H1 (cell line): ENCODE measurements around the gene POTEM. TPM values are rescaled to one million over a fixed set of nuclear protein-coding genes. Genes with fewer than 3 reads are reported as not detected.
"Not testable (repeated sequence)": the region's sequence is repeated elsewhere in the genome, so short reads cannot be mapped to it uniquely, and the experiment has no call there.

ENCODE experiments used
- CTCF ChIA-PET: fragments of 300-600 bp; sonication (Branson Sonifier 250); formaldehyde crosslinking; loops from one replicate; lab custom pipeline; 2021; ENCODE audit not compliant: partially characterized antibody; lab: Charles Lee
- POLR2A ChIA-PET: fragments of 300-600 bp; sonication (Branson Sonifier 250); formaldehyde crosslinking; loops from one replicate; lab custom pipeline; 2021; ENCODE audit warnings: inconsistent platforms; ENCODE audit not compliant: partially characterized antibody; lab: Charles Lee
- DNase-seq, 2 experiments: peaks; one replicate each; pipeline versions ENCODE4 v3.0.0 to v3.0.0-alpha.2; 2010 to 2022; ENCODE audit warnings: low spot score in 2 of 2, low read depth in 1 of 2, mixed read lengths in 1 of 2
- FAIRE-seq: peaks from 2 replicates; lab custom pipeline; 2011; peaks lifted over from hg19 to GRCh38; lab: Jason Lieb, UNC
- H2AFZ ChIP-seq: 2 replicates; pipeline ENCODE4 v1.8.1; 2012; ENCODE audit warnings: low read length, inconsistent platforms
- H2AK5ac ChIP-seq: 2 replicates; pipeline ENCODE4 v1.6.1; 2013; ENCODE audit warnings: low read depth, low read length
- H2BK120ac ChIP-seq: replicated peaks from 2 replicates; pipeline ENCODE3; 2013; ENCODE audit warnings: low read depth, low read length, inconsistent platforms
- H2BK12ac ChIP-seq: 2 replicates; pipeline ENCODE4 v1.6.1; 2013; ENCODE audit warnings: low read depth, low read length
- H2BK15ac ChIP-seq: 2 replicates; pipeline ENCODE4 v1.6.1; 2013; ENCODE audit warnings: low read length
- H2BK20ac ChIP-seq: 2 replicates; pipeline ENCODE4 v1.6.1; 2013; ENCODE audit warnings: low read length
- H2BK5ac ChIP-seq: 2 replicates; pipeline ENCODE4 v1.6.1; 2013; ENCODE audit warnings: low read depth, low read length
- H3K14ac ChIP-seq: 2 replicates; pipeline ENCODE4 v1.6.1; 2013; ENCODE audit warnings: inconsistent platforms; ENCODE audit not compliant: insufficient read length
- H3K18ac ChIP-seq: 2 replicates; pipeline ENCODE4 v1.6.1; 2013; ENCODE audit warnings: low read length; ENCODE audit errors: extremely low read depth
- H3K23ac ChIP-seq: 2 replicates; pipeline ENCODE4 v1.6.1; 2013; ENCODE audit warnings: inconsistent platforms; ENCODE audit not compliant: insufficient read length
- H3K23me2 ChIP-seq: 2 replicates; pipeline ENCODE4 v1.6.1; 2013; ENCODE audit warnings: low read depth, low read length
- H3K27ac ChIP-seq: 2 replicates; pipeline ENCODE4 v1.6.1; 2011; ENCODE audit warnings: low read depth, low read length, inconsistent platforms
- H3K27me3 ChIP-seq, 4 experiments: replicated peaks in 1 of 4; 1 replicate in 1 of 4; 2 replicates in 3 of 4; pipeline versions ENCODE4 v1.6.1 to v1.8.1; 2011 to 2013; ENCODE audit warnings: low read length in 3 of 4, mild to moderate bottlenecking in 3 of 4, inconsistent platforms in 2 of 4, mixed read lengths in 2 of 4, moderate library complexity in 1 of 4; ENCODE audit not compliant: control insufficient read depth in 3 of 4, insufficient read depth in 3 of 4; ENCODE audit errors: extremely low read depth in 1 of 4
- H3K36me3 ChIP-seq, 4 experiments: 2 replicates each; pipeline versions ENCODE4 v1.6.1 to v1.8.1; 2011 to 2013; ENCODE audit warnings: mild to moderate bottlenecking in 4 of 4, low read length in 3 of 4, moderate library complexity in 2 of 4, control low read depth in 1 of 4, inconsistent platforms in 1 of 4; ENCODE audit not compliant: insufficient read depth in 4 of 4, control insufficient read depth in 2 of 4
- H3K4ac ChIP-seq: replicated peaks from 2 replicates; pipeline ENCODE3; 2013; ENCODE audit warnings: low read length, low read depth, mixed read lengths, inconsistent platforms; ENCODE audit not compliant: insufficient read length
- H3K4me1 ChIP-seq, 4 experiments: replicated peaks in 1 of 4; 1 replicate in 1 of 4; 2 replicates in 3 of 4; pipeline versions ENCODE4 v1.6.1 to v1.8.1; 2011 to 2013; ENCODE audit warnings: low read length in 3 of 4, inconsistent platforms in 2 of 4, mixed read lengths in 1 of 4; ENCODE audit not compliant: insufficient read depth in 4 of 4, control insufficient read depth in 3 of 4
- H3K4me2 ChIP-seq, 2 experiments: 2 replicates each; pipeline versions ENCODE4 v1.6.1 to v1.8.1; 2011 to 2013; ENCODE audit warnings: low read depth in 2 of 2, low read length in 2 of 2, control low read depth in 1 of 2, inconsistent platforms in 1 of 2, mild to moderate bottlenecking in 1 of 2; ENCODE audit not compliant: insufficient read depth in 1 of 2
- H3K4me3 ChIP-seq, 4 experiments: fragments of 200-600, 300-600 bp in 1 of 4; sonication (generic), shearing (Covaris generic), sonication (Bioruptor Twin) in 1 of 4; 2 replicates each; pipeline versions ENCODE4 v1.5.1 to v1.8.1; 2011 to 2016; ENCODE audit warnings: low read length in 4 of 4, low read depth in 3 of 4, control low read depth in 2 of 4, inconsistent platforms in 2 of 4, mild to moderate bottlenecking in 2 of 4, mixed read lengths in 1 of 4, moderate library complexity in 1 of 4; ENCODE audit not compliant: insufficient read depth in 2 of 4; ENCODE audit errors: extremely low read depth in 1 of 4
- H3K56ac ChIP-seq: replicated peaks from 2 replicates; pipeline ENCODE3; 2013; ENCODE audit warnings: low read depth, mild to moderate bottlenecking, mixed read lengths, low read length, inconsistent platforms; ENCODE audit not compliant: insufficient read length
- H3K79me1 ChIP-seq: 2 replicates; pipeline ENCODE4 v1.6.1; 2013; ENCODE audit warnings: low read depth, low read length, control low read depth
- H3K79me2 ChIP-seq, 2 experiments: 2 replicates each; pipeline versions ENCODE4 v1.6.1 to v1.8.1; 2012 to 2013; ENCODE audit warnings: low read length in 2 of 2, mild to moderate bottlenecking in 2 of 2, inconsistent platforms in 1 of 2; ENCODE audit not compliant: insufficient read depth in 2 of 2, control insufficient read depth in 1 of 2
- H3K9ac ChIP-seq, 4 experiments: replicated peaks in 1 of 4; 1 replicate in 1 of 4; 2 replicates in 3 of 4; pipeline versions ENCODE4 v1.6.1 to v1.8.1; 2011 to 2013; ENCODE audit warnings: low read depth in 3 of 4, low read length in 3 of 4, control low read depth in 2 of 4, mild to moderate bottlenecking in 2 of 4, moderate library complexity in 2 of 4, inconsistent platforms in 1 of 4; ENCODE audit errors: extremely low read depth in 1 of 4
- H3K9me3 ChIP-seq, 2 experiments: 2 replicates each; pipeline versions ENCODE4 v1.6.1 to v1.8.1; 2012 to 2013; ENCODE audit warnings: mild to moderate bottlenecking in 2 of 2, moderate library complexity in 2 of 2, control low read depth in 1 of 2, inconsistent platforms in 1 of 2, low read depth in 1 of 2, low read length in 1 of 2, mixed read lengths in 1 of 2; ENCODE audit not compliant: insufficient read depth in 2 of 2
- H4K20me1 ChIP-seq, 2 experiments: replicated peaks in 1 of 2; 2 replicates each; pipeline versions ENCODE3 to v1.8.1; 2011 to 2013; ENCODE audit warnings: inconsistent platforms in 2 of 2, low read length in 2 of 2, mild to moderate bottlenecking in 1 of 2; ENCODE audit not compliant: insufficient read depth in 2 of 2, control insufficient read depth in 1 of 2
- H4K5ac ChIP-seq: 2 replicates; pipeline ENCODE4 v1.6.1; 2013; ENCODE audit warnings: low read length, low read depth, mixed read lengths, inconsistent platforms; ENCODE audit not compliant: insufficient read length
- H4K8ac ChIP-seq: 2 replicates; pipeline ENCODE4 v1.8.0; 2013; ENCODE audit warnings: mild to moderate bottlenecking, moderate library complexity, low read length, inconsistent platforms; ENCODE audit not compliant: insufficient read depth; ENCODE audit errors: extremely low read depth
- H4K91ac ChIP-seq: replicated peaks from 2 replicates; pipeline ENCODE3; 2013; ENCODE audit warnings: low read length, mixed read lengths, inconsistent platforms; ENCODE audit not compliant: insufficient read length
- WGBS, 2 experiments: shearing (Covaris generic) in 1 of 2; methylation state at CpG; one replicate each; pipeline versions ENCODE4 v1.1.6 to v1.1.7; 2013 to 2015; ENCODE audit warnings: low lambda C conversion rate in 2 of 2, mixed read lengths in 2 of 2, inconsistent platforms in 1 of 2, low coverage in 1 of 2, missing lambda C conversion rate in 1 of 2; ENCODE audit not compliant: insufficient replicate concordance in 2 of 2, insufficient coverage in 1 of 2, insufficient read length in 1 of 2; ENCODE audit errors: extremely low coverage in 1 of 2, missing lambda C conversion rate in 1 of 2; 5-methylcytosine and 5-hydroxymethylcytosine counted together
- polyA plus RNA-seq, 7 experiments: library from polyadenylated mRNA; depleted of rRNA in 3 of 7; stranded (reverse) in 5 of 7; unstranded in 2 of 7; fragments of >200 nt in 5 of 7; fragments of 200-250 nt in 2 of 7; gene quantifications; 1 replicate in 5 of 7; 2 replicates in 1 of 7; 4 replicates in 1 of 7; pipeline versions ENCODE4 v1.2.1 to v1.2.3, GENCODE V29; 2011 to 2013; ENCODE audit warnings: missing spikeins in 2 of 7, mixed read lengths in 2 of 7
- total RNA-seq: library from RNA; stranded (reverse); fragmentation: NEBNext Ultra II Directional; extraction: Animal tissue kit (Norgen Biotek cat#: 25700); gene quantifications from 2 replicates; pipeline ENCODE4 v1.2.1, GENCODE V29; 2021

The POTEM gene
- total and polyA plus RNA-seq, 2 of the 8 experiments (the other 6 are each of a cell fraction or from before 2014, with no cell fraction given) = not detected

DNA sequence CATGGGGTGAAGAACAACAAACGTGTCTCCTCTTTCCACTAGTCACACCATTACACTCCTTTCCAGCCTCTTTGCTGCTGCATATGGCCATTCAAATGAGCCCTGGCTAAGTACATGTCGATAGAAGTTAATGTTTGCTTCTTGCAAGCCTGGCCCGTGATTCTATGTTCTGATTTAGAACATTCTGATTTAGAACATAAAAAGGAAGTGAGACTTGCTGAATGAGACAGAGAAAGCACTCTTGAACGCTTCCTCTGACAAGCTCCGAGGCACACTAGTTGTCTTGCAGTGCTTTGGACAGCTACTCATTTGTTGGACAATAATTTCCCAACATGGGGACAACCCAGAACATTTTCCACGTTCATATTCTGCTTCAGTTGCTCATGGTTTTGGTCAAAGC, 5.1 kb upstream of the POTEM start:
- H4K91ac ChIP-seq, H3K23ac ChIP-seq, CTCF ChIA-PET, H4K8ac ChIP-seq, H2BK12ac ChIP-seq, H3K27ac ChIP-seq, H3K9me3 ChIP-seq, H3K27me3 ChIP-seq, H3K23me2 ChIP-seq, H2BK20ac ChIP-seq, H3K4me3 ChIP-seq, H3K79me1 ChIP-seq, H3K36me3 ChIP-seq, H3K18ac ChIP-seq, H2BK15ac ChIP-seq, H3K4ac ChIP-seq, H3K56ac ChIP-seq, FAIRE-seq, DNase-seq, H2BK120ac ChIP-seq, H3K79me2 ChIP-seq, H3K4me2 ChIP-seq, H3K9ac ChIP-seq, H2AK5ac ChIP-seq, H3K4me1 ChIP-seq, H2AFZ ChIP-seq, H4K20me1 ChIP-seq, H2BK5ac ChIP-seq, H3K14ac ChIP-seq, H4K5ac ChIP-seq, POLR2A ChIA-PET: not testable (repeated sequence)
- no CpG with 5 or more reads among the region's 6 CpGs for WGBS, 2 experiments

DNA sequence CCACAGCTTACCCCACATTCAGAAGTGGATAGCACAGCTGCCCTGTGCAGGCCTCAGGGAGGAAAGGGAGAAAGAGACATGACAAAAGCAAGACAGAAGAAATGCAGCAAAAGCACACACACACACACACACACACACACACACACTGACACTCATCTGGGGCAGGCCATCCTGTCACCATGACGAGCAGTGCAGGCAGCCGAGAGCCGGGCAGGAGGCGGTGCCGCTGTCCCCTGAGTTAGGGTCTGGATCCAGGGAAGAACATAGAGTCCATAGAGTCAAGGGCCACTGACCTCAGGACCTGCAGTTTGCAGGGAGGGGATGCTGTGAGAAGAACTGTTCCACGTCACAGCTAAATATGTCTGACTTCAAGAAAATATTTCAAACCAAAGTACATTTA, 4.0 kb upstream of the POTEM start:
- H2BK12ac ChIP-seq, POLR2A ChIA-PET, H2AFZ ChIP-seq, H3K23me2 ChIP-seq, H2BK20ac ChIP-seq, H4K91ac ChIP-seq, H3K27me3 ChIP-seq, H2AK5ac ChIP-seq, H4K8ac ChIP-seq, H3K4me2 ChIP-seq, H3K23ac ChIP-seq, H3K14ac ChIP-seq, H2BK15ac ChIP-seq, FAIRE-seq, H3K36me3 ChIP-seq, H3K9ac ChIP-seq, H3K4ac ChIP-seq, H2BK5ac ChIP-seq, H3K4me3 ChIP-seq, H3K18ac ChIP-seq, H3K4me1 ChIP-seq, H3K79me2 ChIP-seq, H3K9me3 ChIP-seq, H3K79me1 ChIP-seq, H2BK120ac ChIP-seq, H3K56ac ChIP-seq, CTCF ChIA-PET, H3K27ac ChIP-seq, DNase-seq, H4K5ac ChIP-seq, H4K20me1 ChIP-seq: not testable (repeated sequence)
- WGBS, 2 experiments = 97% methylated on average over 5 of the region's 6 CpGs; no CpG with 5 or more reads in 1 of the 2 experiments
